ENCODE data around the gene MACROD2.
"Not testable (repeated sequence)": the region's sequence is repeated elsewhere in the genome, so short reads cannot be mapped to it uniquely, and the experiment has no call there.

- not testable (repeated sequence) for TF ChIP-seq RAD21 (conservative IDR thresholded peaks at IDR 0.05); CTCF (IDR thresholded peaks at IDR 0.05; ENCODE audit: poor library complexity, severe bottlenecking); SMC3 (conservative IDR thresholded peaks at IDR 0.05; ENCODE audit: poor library complexity); EP300 (conservative IDR thresholded peaks at IDR 0.05; ENCODE audit: poor library complexity, severe bottlenecking); MXI1 (conservative IDR thresholded peaks at IDR 0.05; ENCODE audit: poor library complexity, severe bottlenecking); POLR2AphosphoS5 (IDR thresholded peaks at IDR 0.05); TAF1 (IDR thresholded peaks at IDR 0.05; ENCODE audit: low read depth)
Measured at GRCh38 chr20:14270751-14271150, 275.4 kb downstream of the MACROD2 start.
